Measurements from ENCODE around the gene CCL14. TPM values are rescaled to one million over a fixed set of nuclear protein-coding genes. Genes with fewer than 3 reads are reported as not detected.
"Not testable (repeated sequence)": the region's sequence is repeated elsewhere in the genome, so short reads cannot be mapped to it uniquely, and the experiment has no call there.

CCL14 gene
- total and polyA plus RNA-seq, 2 of the 13 experiments (the other 11 are each of a cell fraction or from before 2014, with no cell fraction given), result 1.1 to 1.7 TPM

GRCh38 chr17:35942588-35943186, 43.8 kb downstream of the CCL14 start:
- H3K27ac ChIP-seq (ENCODE audit: extremely low read length, insufficient read depth, low read length), result no peak overlapping the region
- no peaks in the 10 kb centered on the region for H3K79me2 ChIP-seq (ENCODE audit: insufficient read depth, low read length)
- ChIA-PET CTCF (ENCODE audit: low intra/inter-chr PET ratio, low total read pairs) (no interaction called here), POLR2A (no interaction called here)
- H4K20me1 ChIP-seq (ENCODE audit: insufficient read depth, low read length), result no peaks in the 10 kb centered on the region
- H3K9ac ChIP-seq (ENCODE audit: insufficient read depth, low read depth, low read length), result no peak overlapping the region
- H3K4me3 ChIP-seq (replicated peaks in 1 of 3; ENCODE audit: insufficient read depth in 1 of 3, low read depth in 2 of 3, low read length in 3 of 3), result no peak overlapping the region
- no peak for TF ChIP-seq BHLHE40 (IDR thresholded peaks at IDR 0.05; ENCODE audit: low read length)
- TF ChIP-seq FOXA1 (IDR thresholded peaks at IDR 0.05), result no peak
- no peak for TF ChIP-seq FOXA1 (CRISPR knock-in tag; IDR thresholded peaks at IDR 0.05)
- no peak for TF ChIP-seq ZNF235 (CRISPR knock-in tag; IDR thresholded peaks at IDR 0.05; ENCODE audit: borderline replicate concordance)
- no peak for TF ChIP-seq SP5 (CRISPR knock-in tag; IDR thresholded peaks at IDR 0.05; ENCODE audit: borderline replicate concordance, low read depth)
- no peak for TF ChIP-seq ZNF547 (CRISPR knock-in tag; IDR thresholded peaks at IDR 0.05)
- TF ChIP-seq EHMT2 (IDR thresholded peaks at IDR 0.05; ENCODE audit: borderline replicate concordance, low read depth, low read length), result no peak
- TF ChIP-seq NR2F6 (IDR thresholded peaks at IDR 0.05), result no peak
- TF ChIP-seq NR2F6 (CRISPR knock-in tag; IDR thresholded peaks at IDR 0.05), result no peak
- TF ChIP-seq SRSF4 (IDR thresholded peaks at IDR 0.05; ENCODE audit: low read depth, low read length, poor library complexity, severe bottlenecking), result no peak
- DNase-seq (ENCODE audit: low spot score), result no peak
- BruUV-seq (replicated peaks), result no TSS peak
- intact Hi-C loops (cut with micrococcal nuclease; ENCODE audit: unreplicated experiment), result no loop called here
- FAIRE-seq, result no peak
- ATAC-seq, result no peak
- no peaks in the 10 kb centered on the region for H3K9me3 ChIP-seq (ENCODE audit: low read length)
- H3K4me2 ChIP-seq (ENCODE audit: low read depth, low read length), result no peak overlapping the region
- WGBS (ENCODE audit: low lambda C conversion rate), result 27% methylated on average over 9 of the region's 9 CpGs
- H2AFZ ChIP-seq (ENCODE audit: low read length), result no peak overlapping the region
- peaks cover 0 to 6% of the 10 kb centered on the region in 2 experiments; a peak in 1 of 5 replicates for H3K27me3 ChIP-seq (ENCODE audit: control insufficient read depth in 1 of 2, insufficient read depth in 2 of 2, low read length in 2 of 2)
- no peaks in the 10 kb centered on the region for H3K36me3 ChIP-seq (replicated peaks in 1 of 2; ENCODE audit: control insufficient read depth in 1 of 2, insufficient read depth in 2 of 2, low read length in 2 of 2)
- 0 out of 2 replicates have a peak, but pooled peaks cover 5% of the 10 kb centered on the region for H3K4me1 ChIP-seq (ENCODE audit: insufficient read depth, low read length)
- in situ Hi-C loops (cut with HindIII; ENCODE audit: extremely low pct_ligation_motif_present, low pct_unique_long_range_greater_than_20kb), result no loop called here

GRCh38 chr17:35938492-35938891, 48.0 kb downstream of the CCL14 start:
- H3K79me2 ChIP-seq (ENCODE audit: insufficient read depth, low read length); H2AFZ ChIP-seq (ENCODE audit: low read length); BruUV-seq (replicated peaks); intact Hi-C loops (cut with micrococcal nuclease; ENCODE audit: unreplicated experiment); H3K4me1 ChIP-seq (ENCODE audit: insufficient read depth, low read length); H3K4me3 ChIP-seq (replicated peaks in 1 of 3; ENCODE audit: insufficient read depth in 1 of 3, low read depth in 2 of 3, low read length in 3 of 3); H3K27ac ChIP-seq (ENCODE audit: extremely low read length, insufficient read depth, low read length); CTCF ChIA-PET (ENCODE audit: low intra/inter-chr PET ratio, low total read pairs); FAIRE-seq; H3K4me2 ChIP-seq (ENCODE audit: low read depth, low read length); ATAC-seq; DNase-seq (ENCODE audit: low spot score); in situ Hi-C loops (cut with HindIII; ENCODE audit: extremely low pct_ligation_motif_present, low pct_unique_long_range_greater_than_20kb); H3K9me3 ChIP-seq (ENCODE audit: low read length); H3K9ac ChIP-seq (ENCODE audit: insufficient read depth, low read depth, low read length); H3K36me3 ChIP-seq (replicated peaks in 1 of 2; ENCODE audit: control insufficient read depth in 1 of 2, insufficient read depth in 2 of 2, low read length in 2 of 2); H4K20me1 ChIP-seq (ENCODE audit: insufficient read depth, low read length); H3K27me3 ChIP-seq (ENCODE audit: control insufficient read depth in 1 of 2, insufficient read depth in 2 of 2, low read length in 2 of 2); POLR2A ChIA-PET: not testable (repeated sequence)
- WGBS (ENCODE audit: low lambda C conversion rate), result 38% methylated on average over 3 of the region's 3 CpGs
